B cell (primary cell): ENCODE measurements around the gene TAS1R1. TPM values are rescaled to one million over a fixed set of nuclear protein-coding genes. Genes with fewer than 3 reads are reported as not detected.

Experiments
- ATAC-seq: fragments of 200-7000 bp; cut with Tn5 transposase; one replicate; pipeline ENCODE4 v1.10.0; 2021; ENCODE audit warnings: low read depth, mild to moderate bottlenecking, moderate number of reproducible peaks, moderate library complexity
- CTCF ChIA-PET: fragments of 350-600 bp; sonication (Branson Sonifier 250); formaldehyde crosslinking; loops from one replicate; lab custom pipeline; 2021; ENCODE audit warnings: antibody characterized with exemption, inconsistent platforms; lab: Charles Lee
- POLR2A ChIA-PET: fragments of 350-600 bp; sonication (Branson Sonifier 250); formaldehyde crosslinking; loops from one replicate; lab custom pipeline; 2021; ENCODE audit warnings: antibody characterized with exemption; lab: Charles Lee
- DNase-seq: peaks from one replicate; pipeline ENCODE4 v3.0.0; 2013
- H2AFZ ChIP-seq: 2 replicates; pipeline ENCODE4 v1.6.1; 2012; ENCODE audit warnings: mild to moderate bottlenecking, low read depth, low read length; ENCODE audit not compliant: insufficient read depth, poor library complexity, severe bottlenecking
- H3K27ac ChIP-seq, 2 donors: 1 replicate in 1 of 2; 2 replicates in 1 of 2; pipeline ENCODE4 v1.5.1; 2012 to 2013; ENCODE audit warnings: low read length in 2 of 2, mild to moderate bottlenecking in 2 of 2, moderate library complexity in 1 of 2
- H3K27me3 ChIP-seq, 4 experiments: fragments of 200-600 bp in 1 of 4; sonication (generic) in 1 of 4; replicated peaks in 1 of 4; 1 replicate in 2 of 4; 2 replicates in 2 of 4; pipeline versions ENCODE4 v1.6.1 to v1.7.0; 2013 to 2016; ENCODE audit warnings: low read length in 3 of 4, mild to moderate bottlenecking in 2 of 4, mixed read lengths in 1 of 4, moderate library complexity in 1 of 4; ENCODE audit not compliant: insufficient read depth in 4 of 4, control insufficient read depth in 3 of 4; ENCODE audit errors: control extremely low read depth in 1 of 4
- H3K36me3 ChIP-seq, 2 experiments: replicated peaks in 1 of 2; 1 replicate in 1 of 2; 2 replicates in 1 of 2; pipeline versions ENCODE4 v1.6.1 to v1.7.1; 2013; ENCODE audit warnings: low read length in 1 of 2; ENCODE audit not compliant: insufficient read depth in 2 of 2, control insufficient read depth in 1 of 2; ENCODE audit errors: control extremely low read depth in 1 of 2, extremely low read depth in 1 of 2
- H3K4me1 ChIP-seq, 2 donors: fragments of 200-600 bp in 1 of 2; sonication (generic) in 1 of 2; 1 replicate in 1 of 2; 2 replicates in 1 of 2; pipeline versions ENCODE4 v1.5.1 to v1.6.1; 2013 to 2017; ENCODE audit warnings: low read length in 2 of 2; ENCODE audit not compliant: control insufficient read depth in 2 of 2, insufficient read depth in 2 of 2
- H3K4me2 ChIP-seq: replicated peaks from 2 replicates; pipeline ENCODE3; 2012; ENCODE audit warnings: mild to moderate bottlenecking, low read depth, low read length; ENCODE audit not compliant: poor library complexity, severe bottlenecking
- H3K4me3 ChIP-seq, 5 experiments: fragments of 200-600 bp in 1 of 5; sonication (generic) in 1 of 5; 1 replicate in 3 of 5; 2 replicates in 2 of 5; pipeline versions ENCODE4 v1.5.1 to v1.7.0; 2011 to 2016; ENCODE audit warnings: low read length in 4 of 5, mild to moderate bottlenecking in 4 of 5, low read depth in 2 of 5, control low read depth in 1 of 5, moderate library complexity in 1 of 5; ENCODE audit not compliant: insufficient read depth in 1 of 5; ENCODE audit errors: control extremely low read depth in 1 of 5, extremely low read depth in 1 of 5
- H3K79me2 ChIP-seq: fragments of 200-600 bp; sonication (generic); one replicate; pipeline ENCODE4 v1.6.0; 2016; ENCODE audit warnings: low read length; ENCODE audit not compliant: control insufficient read depth, insufficient read depth
- H3K9ac ChIP-seq: fragments of 200-600 bp; sonication (generic); 2 replicates; pipeline ENCODE4 v1.6.1; 2017; ENCODE audit warnings: mild to moderate bottlenecking, low read length, moderate library complexity
- H3K9me3 ChIP-seq, 3 donors: one replicate each; pipeline versions ENCODE4 v1.6.1 to v1.7.1; 2013; ENCODE audit warnings: low read length in 2 of 3; ENCODE audit not compliant: control insufficient read depth in 2 of 3, insufficient read depth in 1 of 3; ENCODE audit errors: control extremely low read depth in 1 of 3
- H4K20me1 ChIP-seq: 2 replicates; pipeline ENCODE4 v1.6.0; 2012; ENCODE audit warnings: mild to moderate bottlenecking, low read length; ENCODE audit not compliant: insufficient read depth, control insufficient read depth, poor library complexity, severe bottlenecking
- H3K27ac Mint-ChIP-seq: one replicate; pipeline ENCODE4 v1.8.0; 2021; ENCODE audit warnings: mixed read lengths
- H3K27me3 Mint-ChIP-seq: one replicate; pipeline ENCODE4 v1.8.0; 2021; ENCODE audit warnings: mixed read lengths
- H3K4me1 Mint-ChIP-seq: one replicate; pipeline ENCODE4 v1.8.0; 2021; ENCODE audit warnings: mixed read lengths
- H3K4me3 Mint-ChIP-seq: one replicate; pipeline ENCODE4 v1.8.0; 2021; ENCODE audit warnings: mixed read lengths
- H3K9me3 Mint-ChIP-seq: one replicate; pipeline ENCODE4 v1.8.0; 2022; ENCODE audit warnings: mixed read lengths; ENCODE audit not compliant: insufficient read depth
- CTCF ChIP-seq: fragments of 200-600 bp; IDR thresholded peaks from one replicate; pipeline ENCODE4 v1.8.0; 2022; ENCODE audit warnings: antibody characterized with exemption, mild to moderate bottlenecking
- EZH2 ChIP-seq: IDR thresholded peaks from 2 replicates; pipeline ENCODE4 v1.6.1; 2012; ENCODE audit warnings: borderline replicate concordance, low read depth, mild to moderate bottlenecking, moderate library complexity, low read length; ENCODE audit not compliant: insufficient read depth, poor library complexity, severe bottlenecking
- WGBS: methylation state at CpG from one replicate; pipeline ENCODE4 v1.1.5; 2013; ENCODE audit warnings: missing lambda C conversion rate; ENCODE audit not compliant: insufficient coverage; 5-methylcytosine and 5-hydroxymethylcytosine counted together
- intact Hi-C: fragments of 100-400 bp; cut with micrococcal nuclease; formaldehyde crosslinking; loops from one replicate; pipeline ENCODE4 v1.10.0; 2022
- polyA plus RNA-seq: library from polyadenylated mRNA; depleted of rRNA; stranded (reverse); fragments of >200 nt; gene quantifications from 2 replicates; pipeline ENCODE4 v1.2.3, GENCODE V29; 2012
- total RNA-seq, 2 donors: library from RNA; stranded (reverse); fragments of 120-200 nt in 1 of 2; gene quantifications; 1 replicate in 1 of 2; 2 replicates in 1 of 2; pipeline versions ENCODE4 v1.2.3 to v1.2.4, GENCODE V29; 2013 to 2022

TAS1R1 gene
- total and polyA plus RNA-seq, 2 donors (not counting 1 experiment from before 2014, with no cell fraction given) = 0.09 TPM; not detected in 1

GRCh38 chr1:6592865-6593593 lies 37.9 kb downstream of the TAS1R1 start:
- Mint-ChIP-seq H3K4me3 (no peak overlapping the region), H3K4me1 (peaks cover 6% of the 10 kb centered on the region), H3K27ac (no peak overlapping the region), H3K27me3 (no peaks in the 10 kb centered on the region), H3K9me3 (no peaks in the 10 kb centered on the region)
- H3K4me2 ChIP-seq = no peak overlapping the region
- peaks cover 23% of the 10 kb centered on the region for H3K79me2 ChIP-seq
- no peak for TF ChIP-seq CTCF
- no peak for TF ChIP-seq EZH2
- WGBS = 97% methylated on average over 34 of the region's 38 CpGs
- ATAC-seq (no peak), DNase-seq (no peak)
- H3K36me3 ChIP-seq = peaks cover 0 to 76% of the 10 kb centered on the region in 2 experiments
- CTCF ChIA-PET = no interaction called here
- H3K9me3 ChIP-seq = no peaks in the 10 kb centered on the region
- H2AFZ ChIP-seq = no peak overlapping the region
- H4K20me1 ChIP-seq = peaks cover 52% of the 10 kb centered on the region
- H3K4me3 ChIP-seq = no peak overlapping the region
- intact Hi-C loops = no loop called here
- H3K27ac ChIP-seq = no peak overlapping the region
- POLR2A ChIA-PET = interaction anchor here (0.6 kb wide), 1 partner anchor 31 kb away, joined by 6 read pairs; no protein-coding TSS in a partner anchor
- peaks cover 0 to 11% of the 10 kb centered on the region in 2 donors for H3K4me1 ChIP-seq
- H3K27me3 ChIP-seq = no peaks in the 10 kb centered on the region
- no peak overlapping the region for H3K9ac ChIP-seq

- ATAC-seq (no peak), DNase-seq (no peak)
- CTCF ChIA-PET = no interaction called here
- H3K27ac ChIP-seq = no peak overlapping the region
- no peaks in the 10 kb centered on the region for H3K27me3 ChIP-seq
- no peak overlapping the region for H3K4me2 ChIP-seq
- POLR2A ChIA-PET = no interaction called here
- no peak overlapping the region for H2AFZ ChIP-seq
- H3K4me1 Mint-ChIP-seq = peaks cover 8% of the 10 kb centered on the region
- H3K9me3 Mint-ChIP-seq = no peaks in the 10 kb centered on the region
- H3K36me3 ChIP-seq = peaks cover 0 to 69% of the 10 kb centered on the region in 2 experiments
- 98% methylated on average over 14 of the region's 15 CpGs for WGBS
- no peaks in the 10 kb centered on the region for H3K9me3 ChIP-seq
- no peak overlapping the region for H3K4me3 ChIP-seq
- TF ChIP-seq CTCF = no peak
- no peak for TF ChIP-seq EZH2
- H3K9ac ChIP-seq = no peak overlapping the region
- H3K27me3 Mint-ChIP-seq = no peaks in the 10 kb centered on the region
- H3K4me1 ChIP-seq = peaks cover under 1 to 11% of the 10 kb centered on the region in 2 donors
- peaks cover 51% of the 10 kb centered on the region for H4K20me1 ChIP-seq
- H3K27ac Mint-ChIP-seq = no peak overlapping the region
- H3K79me2 ChIP-seq = peaks cover 30% of the 10 kb centered on the region
- no peak overlapping the region for H3K4me3 Mint-ChIP-seq
- intact Hi-C loops = no loop called here
Observed at GRCh38 chr1:6593810-6594209, 38.7 kb downstream of the TAS1R1 start.
